ENCODE measurements around the gene KAZN. TPM values are rescaled to one million over a fixed set of nuclear protein-coding genes. Genes with fewer than 3 reads are reported as not detected.

The KAZN gene
- polyA plus RNA-seq, 2 of the 4 experiments (the other 2 are of a cell fraction), result 1.3 to 1.9 TPM

DNA sequence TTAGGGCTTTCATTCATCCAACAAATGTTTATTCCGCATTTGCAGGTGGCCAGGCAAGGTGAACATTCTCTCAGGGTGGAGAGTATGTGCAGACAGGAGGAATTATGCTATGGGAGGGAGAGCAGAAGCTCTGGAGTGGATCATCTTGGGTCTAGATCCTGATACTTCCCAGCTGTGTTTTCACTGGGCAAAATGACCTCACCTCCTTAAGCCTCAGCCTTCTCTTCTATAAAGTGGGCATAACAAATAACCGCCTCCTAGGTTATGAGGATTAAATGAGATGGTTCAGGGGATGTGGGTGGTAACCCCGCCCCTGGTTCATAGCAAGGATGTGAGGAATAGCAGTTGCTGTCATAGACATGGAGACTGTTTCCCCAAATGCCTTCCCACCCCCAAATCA lies 553.4 kb downstream of the KAZN start:
- 0 out of 3 replicates have a peak overlapping the region, but pooled peaks have one; percentile 88 for H3K4me3 ChIP-seq
- DNase-seq (ENCODE audit: low read depth in 1 of 2, low spot score in 1 of 2) (no peak), FAIRE-seq (no peak), ATAC-seq (no peak)
- peaks cover 28% of the 10 kb centered on the region for H3K4me1 ChIP-seq
- peak overlapping the region; percentile 74 for H3K4me2 ChIP-seq
- CTCF ChIA-PET, result interaction anchor here (0.7 to 8.4 kb wide), 43 partner anchors 8 to 350 kb away, joined by 3 to 133 read pairs (median 6); partner anchors contain the start of gene FHAD1
- peak overlapping the region; percentile 93 to 99; a peak in 5 of 6 replicates for H3K27ac ChIP-seq
- WGBS (ENCODE audit: missing lambda C conversion rate), result 44% methylated on average over 3 of the region's 3 CpGs
- POLR2A ChIA-PET, result interaction anchor here (0.6 to 2.1 kb wide), 5 partner anchors 17 to 133 kb away, joined by 3 to 8 read pairs (median 5); no protein-coding TSS in a partner anchor
- TF ChIP-seq RNF2 (IDR thresholded peaks at IDR 0.05; ENCODE audit: borderline replicate concordance, low read depth), result no peak
- no peak for TF ChIP-seq KDM1A (IDR thresholded peaks at IDR 0.05; ENCODE audit: low read depth)
- TF ChIP-seq, protein P1, sequence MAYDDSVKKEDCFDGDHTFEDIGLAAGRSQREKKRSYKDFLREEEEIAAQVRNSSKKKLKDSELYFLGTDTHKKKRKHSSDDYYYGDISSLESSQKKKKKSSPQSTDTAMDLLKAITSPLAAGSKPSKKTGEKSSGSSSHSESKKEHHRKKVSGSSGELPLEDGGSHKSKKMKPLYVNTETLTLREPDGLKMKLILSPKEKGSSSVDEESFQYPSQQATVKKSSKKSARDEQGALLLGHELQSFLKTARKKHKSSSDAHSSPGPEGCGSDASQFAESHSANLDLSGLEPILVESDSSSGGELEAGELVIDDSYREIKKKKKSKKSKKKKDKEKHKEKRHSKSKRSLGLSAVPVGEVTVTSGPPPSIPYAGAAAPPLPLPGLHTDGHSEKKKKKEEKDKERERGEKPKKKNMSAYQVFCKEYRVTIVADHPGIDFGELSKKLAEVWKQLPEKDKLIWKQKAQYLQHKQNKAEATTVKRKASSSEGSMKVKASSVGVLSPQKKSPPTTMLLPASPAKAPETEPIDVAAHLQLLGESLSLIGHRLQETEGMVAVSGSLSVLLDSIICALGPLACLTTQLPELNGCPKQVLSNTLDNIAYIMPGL (CRISPR knock-in tag; IDR thresholded peaks at IDR 0.05; ENCODE audit: borderline replicate concordance), result no peak
- no peak for TF ChIP-seq CHD4 (IDR thresholded peaks at IDR 0.05; ENCODE audit: borderline replicate concordance)
- TF ChIP-seq HOXB5 (CRISPR knock-in tag; IDR thresholded peaks at IDR 0.05), result no peak
- TF ChIP-seq FOXS1 (CRISPR knock-in tag; IDR thresholded peaks at IDR 0.05), result no peak
- no peak for TF ChIP-seq ZSCAN20 (CRISPR knock-in tag; IDR thresholded peaks at IDR 0.05)
- no peak for TF ChIP-seq RARB (CRISPR knock-in tag; IDR thresholded peaks at IDR 0.05)
- TF ChIP-seq HOXB13 (CRISPR knock-in tag; IDR thresholded peaks at IDR 0.05; ENCODE audit: low read depth), result no peak
- TF ChIP-seq, protein P2, sequence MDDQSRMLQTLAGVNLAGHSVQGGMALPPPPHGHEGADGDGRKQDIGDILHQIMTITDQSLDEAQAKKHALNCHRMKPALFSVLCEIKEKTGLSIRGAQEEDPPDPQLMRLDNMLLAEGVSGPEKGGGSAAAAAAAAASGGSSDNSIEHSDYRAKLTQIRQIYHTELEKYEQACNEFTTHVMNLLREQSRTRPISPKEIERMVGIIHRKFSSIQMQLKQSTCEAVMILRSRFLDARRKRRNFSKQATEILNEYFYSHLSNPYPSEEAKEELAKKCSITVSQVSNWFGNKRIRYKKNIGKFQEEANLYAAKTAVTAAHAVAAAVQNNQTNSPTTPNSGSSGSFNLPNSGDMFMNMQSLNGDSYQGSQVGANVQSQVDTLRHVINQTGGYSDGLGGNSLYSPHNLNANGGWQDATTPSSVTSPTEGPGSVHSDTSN (IDR thresholded peaks at IDR 0.05), result no peak
- no peak for TF ChIP-seq ZC3H11A (IDR thresholded peaks at IDR 0.05)
- no peak for TF ChIP-seq NFE2L2 (conservative IDR thresholded peaks at IDR 0.05; ENCODE audit: low read length)
- TF ChIP-seq PHF8 (IDR thresholded peaks at IDR 0.05; ENCODE audit: borderline replicate concordance, low read depth), result no peak
- no peak for TF ChIP-seq CBX2 (IDR thresholded peaks at IDR 0.05; ENCODE audit: borderline replicate concordance, low read depth)
- no peak for TF ChIP-seq HOXA7 (CRISPR knock-in tag; IDR thresholded peaks at IDR 0.05)
- no peaks in the 10 kb centered on the region for H3K9me3 ChIP-seq

DNA sequence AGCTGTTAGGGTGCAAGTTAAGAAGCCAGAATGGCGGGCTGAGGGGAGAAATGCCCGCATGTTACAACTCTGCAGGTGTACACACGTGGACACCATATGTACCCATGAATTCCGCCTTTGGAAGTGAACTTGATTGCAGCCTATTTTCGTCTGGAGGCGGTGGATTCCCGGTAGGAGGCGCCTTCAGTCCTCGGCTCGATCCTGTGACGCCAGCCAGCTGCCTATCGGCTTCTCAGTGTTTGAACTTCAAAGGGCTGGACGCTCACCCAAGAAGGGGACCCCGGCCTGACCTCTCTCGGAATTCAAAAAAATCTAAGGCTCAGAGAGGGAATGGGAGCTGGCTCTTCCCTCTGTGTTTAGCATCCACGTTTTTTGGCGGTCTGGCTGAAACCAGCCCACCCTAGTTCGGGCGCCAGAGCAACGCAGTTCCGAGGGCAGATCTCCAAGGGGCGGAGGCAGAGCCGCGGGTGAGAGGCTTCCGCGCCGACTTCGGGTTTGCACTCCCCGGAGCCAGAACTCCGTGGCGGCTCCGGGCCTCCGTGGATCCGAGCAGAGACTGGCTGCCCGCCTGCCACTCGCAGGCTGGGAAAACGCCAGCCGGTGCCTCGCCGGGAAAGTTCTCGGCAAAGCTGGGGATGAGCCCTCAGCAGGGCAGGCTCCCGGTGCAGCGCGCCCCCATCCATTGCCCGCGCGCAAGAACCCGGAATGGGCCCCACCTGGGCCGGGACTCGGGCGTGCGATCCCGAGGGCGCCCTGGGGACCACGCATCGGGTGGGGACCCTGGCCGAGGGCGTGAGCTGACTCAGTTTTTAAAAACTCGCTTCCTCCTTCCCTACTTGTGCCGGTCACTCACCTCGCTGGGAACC lies 554.1 kb downstream of the KAZN start:
- H3K4me2 ChIP-seq, result peak overlapping the region; percentile 74
- peak overlapping the region; percentile 93 to 99 for H3K27ac ChIP-seq
- no peak for FAIRE-seq
- 4% methylated on average over 26 of the region's 61 CpGs for WGBS (ENCODE audit: missing lambda C conversion rate)
- ChIA-PET POLR2A (interaction anchor here (0.9 to 2.1 kb wide), 4 partner anchors 16 to 132 kb away, joined by 3 to 8 read pairs (median 4); no protein-coding TSS in a partner anchor), CTCF (interaction anchor here (0.6 to 8.4 kb wide), 49 partner anchors 10 to 308 kb away, joined by 3 to 133 read pairs (median 6); partner anchors contain the start of gene FHAD1)
- ATAC-seq, result peak; percentile 75 to 77
- peak; percentile 87 to 89 for DNase-seq (ENCODE audit: low read depth in 1 of 2, low spot score in 1 of 2)
- H3K4me1 ChIP-seq, result peaks cover 35% of the 10 kb centered on the region
- TF ChIP-seq, protein P3, sequence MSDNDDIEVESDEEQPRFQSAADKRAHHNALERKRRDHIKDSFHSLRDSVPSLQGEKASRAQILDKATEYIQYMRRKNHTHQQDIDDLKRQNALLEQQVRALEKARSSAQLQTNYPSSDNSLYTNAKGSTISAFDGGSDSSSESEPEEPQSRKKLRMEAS (IDR thresholded peaks at IDR 0.05), result peak; percentile 61
- TF ChIP-seq SMC3 (IDR thresholded peaks at IDR 0.05), result peak; percentile 92
- TF ChIP-seq MAZ (IDR thresholded peaks at IDR 0.05; ENCODE audit: borderline replicate concordance, low read depth, low read length), result no peak
- 0 out of 2 replicates have a peak, but pooled peaks have one; percentile 47 for TF ChIP-seq HDAC2 (IDR thresholded peaks at IDR 0.05)
- TF ChIP-seq, protein P4, sequence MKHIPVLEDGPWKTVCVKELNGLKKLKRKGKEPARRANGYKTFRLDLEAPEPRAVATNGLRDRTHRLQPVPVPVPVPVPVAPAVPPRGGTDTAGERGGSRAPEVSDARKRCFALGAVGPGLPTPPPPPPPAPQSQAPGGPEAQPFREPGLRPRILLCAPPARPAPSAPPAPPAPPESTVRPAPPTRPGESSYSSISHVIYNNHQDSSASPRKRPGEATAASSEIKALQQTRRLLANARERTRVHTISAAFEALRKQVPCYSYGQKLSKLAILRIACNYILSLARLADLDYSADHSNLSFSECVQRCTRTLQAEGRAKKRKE (CRISPR knock-in tag; IDR thresholded peaks at IDR 0.05; ENCODE audit: low read depth), result no peak
- TF ChIP-seq RAD21 (conservative IDR thresholded peaks at IDR 0.05 in 1 of 2, IDR thresholded peaks at IDR 0.05 in 1 of 2), result peak; percentile 78 to 88
- TF ChIP-seq, protein P5, sequence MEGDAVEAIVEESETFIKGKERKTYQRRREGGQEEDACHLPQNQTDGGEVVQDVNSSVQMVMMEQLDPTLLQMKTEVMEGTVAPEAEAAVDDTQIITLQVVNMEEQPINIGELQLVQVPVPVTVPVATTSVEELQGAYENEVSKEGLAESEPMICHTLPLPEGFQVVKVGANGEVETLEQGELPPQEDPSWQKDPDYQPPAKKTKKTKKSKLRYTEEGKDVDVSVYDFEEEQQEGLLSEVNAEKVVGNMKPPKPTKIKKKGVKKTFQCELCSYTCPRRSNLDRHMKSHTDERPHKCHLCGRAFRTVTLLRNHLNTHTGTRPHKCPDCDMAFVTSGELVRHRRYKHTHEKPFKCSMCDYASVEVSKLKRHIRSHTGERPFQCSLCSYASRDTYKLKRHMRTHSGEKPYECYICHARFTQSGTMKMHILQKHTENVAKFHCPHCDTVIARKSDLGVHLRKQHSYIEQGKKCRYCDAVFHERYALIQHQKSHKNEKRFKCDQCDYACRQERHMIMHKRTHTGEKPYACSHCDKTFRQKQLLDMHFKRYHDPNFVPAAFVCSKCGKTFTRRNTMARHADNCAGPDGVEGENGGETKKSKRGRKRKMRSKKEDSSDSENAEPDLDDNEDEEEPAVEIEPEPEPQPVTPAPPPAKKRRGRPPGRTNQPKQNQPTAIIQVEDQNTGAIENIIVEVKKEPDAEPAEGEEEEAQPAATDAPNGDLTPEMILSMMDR (IDR thresholded peaks at IDR 0.05), result peak; percentile 66
- no peaks in the 10 kb centered on the region for H3K9me3 ChIP-seq
- H3K4me3 ChIP-seq, result peak overlapping the region; percentile 88

Measured in A549 (cell line).